ENCODE data around the gene MAPT. TPM values are rescaled to one million over a fixed set of nuclear protein-coding genes. Genes with fewer than 3 reads are reported as not detected.

Gene MAPT
- polyA plus RNA-seq, 1 experiment: 0.27 TPM

GRCh38 chr17:45967378-45967777 lies 73.0 kb downstream of the MAPT start:
- POLR2A ChIA-PET: no interaction called here
- H3K27me3 ChIP-seq (ENCODE audit: control insufficient read depth, insufficient read depth, low read length): peaks cover 21% of the 10 kb centered on the region
- H3K9me3 ChIP-seq (ENCODE audit: control insufficient read depth, insufficient read depth, low read length): peaks cover 6% of the 10 kb centered on the region; the same call in 1 of the 2 replicates
- no peak for DNase-seq (ENCODE audit: low read depth, low spot score)
- H3K4me3 ChIP-seq (ENCODE audit: low read depth, low read length): no peak overlapping the region
- no peak for TF ChIP-seq CTCF (IDR thresholded peaks at IDR 0.05; ENCODE audit: low read depth, low read length)
- CTCF ChIA-PET: interaction anchor here (1.4 to 1.5 kb wide), 2 partner anchors 18 to 21 kb away, joined by 3 to 6 read pairs; no protein-coding TSS in a partner anchor
- H3K27ac ChIP-seq (ENCODE audit: low read depth, low read length): no peak overlapping the region

GRCh38 chr17:45968732-45969131 lies 74.4 kb downstream of the MAPT start:
- Histone ChIP-seq H3K4me3 (ENCODE audit: low read depth, low read length) (no peak overlapping the region), H3K27me3 (ENCODE audit: control insufficient read depth, insufficient read depth, low read length) (peaks cover 26% of the 10 kb centered on the region), H3K9me3 (ENCODE audit: control insufficient read depth, insufficient read depth, low read length) (peaks cover 6% of the 10 kb centered on the region), H3K27ac (ENCODE audit: low read depth, low read length) (no peak overlapping the region)
- TF ChIP-seq CTCF (IDR thresholded peaks at IDR 0.05; ENCODE audit: low read depth, low read length): no peak
- CTCF ChIA-PET: no interaction called here
- no peak for DNase-seq (ENCODE audit: low read depth, low spot score)
- POLR2A ChIA-PET: no interaction called here

GRCh38 chr17:45969726-45970125 lies 75.4 kb downstream of the MAPT start:
- no peak overlapping the region for H3K4me3 ChIP-seq (ENCODE audit: low read depth, low read length)
- peaks cover 28% of the 10 kb centered on the region for H3K27me3 ChIP-seq (ENCODE audit: control insufficient read depth, insufficient read depth, low read length)
- ChIA-PET POLR2A (no interaction called here), CTCF (no interaction called here)
- no peak for TF ChIP-seq CTCF (IDR thresholded peaks at IDR 0.05; ENCODE audit: low read depth, low read length)
- no peak for DNase-seq (ENCODE audit: low read depth, low spot score)
- H3K27ac ChIP-seq (ENCODE audit: low read depth, low read length): no peak overlapping the region
- H3K9me3 ChIP-seq (ENCODE audit: control insufficient read depth, insufficient read depth, low read length): peaks cover 6% of the 10 kb centered on the region

GRCh38 chr17:45970659-45971058 lies 76.3 kb downstream of the MAPT start:
- no peak for DNase-seq (ENCODE audit: low read depth, low spot score)
- peaks cover 25% of the 10 kb centered on the region for H3K27me3 ChIP-seq (ENCODE audit: control insufficient read depth, insufficient read depth, low read length)
- peaks cover 6% of the 10 kb centered on the region for H3K9me3 ChIP-seq (ENCODE audit: control insufficient read depth, insufficient read depth, low read length)
- no peak overlapping the region for H3K4me3 ChIP-seq (ENCODE audit: low read depth, low read length)
- POLR2A ChIA-PET: no interaction called here
- CTCF ChIA-PET: interaction anchor here (1.4 kb wide), 1 partner anchor 21 kb away, joined by 8 read pairs; no protein-coding TSS in a partner anchor
- no peak for TF ChIP-seq CTCF (IDR thresholded peaks at IDR 0.05; ENCODE audit: low read depth, low read length)
- H3K27ac ChIP-seq (ENCODE audit: low read depth, low read length): no peak overlapping the region

- H3K27me3 ChIP-seq (ENCODE audit: control insufficient read depth, insufficient read depth, low read length): peaks cover 25% of the 10 kb centered on the region
- no peak overlapping the region for H3K4me3 ChIP-seq (ENCODE audit: low read depth, low read length)
- peaks cover 6% of the 10 kb centered on the region for H3K9me3 ChIP-seq (ENCODE audit: control insufficient read depth, insufficient read depth, low read length)
- DNase-seq (ENCODE audit: low read depth, low spot score): no peak
- no peak for TF ChIP-seq CTCF (IDR thresholded peaks at IDR 0.05; ENCODE audit: low read depth, low read length)
- ChIA-PET POLR2A (no interaction called here), CTCF (interaction anchor here (1.4 kb wide), 1 partner anchor 22 kb away, joined by 8 read pairs; no protein-coding TSS in a partner anchor)
- no peak overlapping the region for H3K27ac ChIP-seq (ENCODE audit: low read depth, low read length)
Measured at GRCh38 chr17:45971698-45972141, 77.4 kb downstream of the MAPT start.
